Neural progenitor cell (in vitro differentiated cells): ENCODE results near the gene SEPTIN2.

ENCODE experiments used
- EZH2 ChIP-seq: fragments of 200-600 bp; sonication (generic); IDR thresholded peaks from 2 replicates; pipeline ENCODE4 v1.6.1; 2017; ENCODE audit warnings: antibody characterized with exemption, mild to moderate bottlenecking, moderate library complexity
- TF ChIP-seq, protein P1 (sequence below): fragments of 200-600 bp; sonication (generic); IDR thresholded peaks from 2 replicates; pipeline ENCODE4 v1.5.1; 2017; ENCODE audit warnings: antibody characterized with exemption, mild to moderate bottlenecking

- TF ChIP-seq, protein P1, sequence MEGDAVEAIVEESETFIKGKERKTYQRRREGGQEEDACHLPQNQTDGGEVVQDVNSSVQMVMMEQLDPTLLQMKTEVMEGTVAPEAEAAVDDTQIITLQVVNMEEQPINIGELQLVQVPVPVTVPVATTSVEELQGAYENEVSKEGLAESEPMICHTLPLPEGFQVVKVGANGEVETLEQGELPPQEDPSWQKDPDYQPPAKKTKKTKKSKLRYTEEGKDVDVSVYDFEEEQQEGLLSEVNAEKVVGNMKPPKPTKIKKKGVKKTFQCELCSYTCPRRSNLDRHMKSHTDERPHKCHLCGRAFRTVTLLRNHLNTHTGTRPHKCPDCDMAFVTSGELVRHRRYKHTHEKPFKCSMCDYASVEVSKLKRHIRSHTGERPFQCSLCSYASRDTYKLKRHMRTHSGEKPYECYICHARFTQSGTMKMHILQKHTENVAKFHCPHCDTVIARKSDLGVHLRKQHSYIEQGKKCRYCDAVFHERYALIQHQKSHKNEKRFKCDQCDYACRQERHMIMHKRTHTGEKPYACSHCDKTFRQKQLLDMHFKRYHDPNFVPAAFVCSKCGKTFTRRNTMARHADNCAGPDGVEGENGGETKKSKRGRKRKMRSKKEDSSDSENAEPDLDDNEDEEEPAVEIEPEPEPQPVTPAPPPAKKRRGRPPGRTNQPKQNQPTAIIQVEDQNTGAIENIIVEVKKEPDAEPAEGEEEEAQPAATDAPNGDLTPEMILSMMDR: no peak
- no peak for TF ChIP-seq EZH2
Observed at GRCh38 chr2:241272303-241273209, 43.2 kb upstream of the SEPTIN2 start.
